IMR-90 (cell line): ENCODE results near the gene ATG9B. TPM values are rescaled to one million over a fixed set of nuclear protein-coding genes. Genes with fewer than 3 reads are reported as not detected.

Experiments
- ATAC-seq: fragments of 200-7000 bp; cut with Tn5 transposase; 2 replicates; pipeline ENCODE4 v1.9.1; 2020; ENCODE audit warnings: low read depth, mild to moderate bottlenecking, moderate library complexity
- BruUV-seq: library from RNA; stranded (reverse); fragments of 400-500 nt; replicated peaks from 2 replicates; lab custom pipeline; 2021; lab: Mats Ljungman, UMichigan
- CTCF ChIA-PET: fragments of 300-600 bp; formaldehyde crosslinking; extraction: SDS; loops from one replicate; lab custom pipeline; 2021; ENCODE audit warnings: antibody characterized with exemption; lab: Yijun Ruan, JAX
- POLR2A ChIA-PET: fragments of 300-600 bp; sonication (Branson Sonifier 250); formaldehyde crosslinking; loops from one replicate; lab custom pipeline; 2022; ENCODE audit warnings: antibody characterized with exemption; ENCODE audit not compliant: unreplicated experiment; lab: Charles Lee
- DNase-seq: peaks from one replicate; pipeline ENCODE4 v3.0.0; 2013
- H2AFZ ChIP-seq: replicated peaks from 2 replicates; pipeline ENCODE3; 2013; ENCODE audit warnings: low read length, mild to moderate bottlenecking; ENCODE audit not compliant: poor library complexity
- H2AK5ac ChIP-seq: 2 replicates; pipeline ENCODE4 v1.6.1; 2013; ENCODE audit warnings: low read depth, low read length, inconsistent platforms
- H2AK9ac ChIP-seq: replicated peaks from 2 replicates; pipeline ENCODE3; 2013; ENCODE audit warnings: mild to moderate bottlenecking, low read depth, low read length, moderate library complexity; ENCODE audit not compliant: poor library complexity
- H2BK120ac ChIP-seq: 2 replicates; pipeline ENCODE4 v1.6.1; 2013; ENCODE audit warnings: low read depth, low read length, inconsistent platforms
- H2BK15ac ChIP-seq: 3 replicates; pipeline ENCODE4 v1.6.1; 2013; ENCODE audit warnings: low read depth, low read length, inconsistent platforms
- H2BK20ac ChIP-seq: 2 replicates; pipeline ENCODE4 v1.6.1; 2013; ENCODE audit warnings: low read depth, mild to moderate bottlenecking, inconsistent platforms, low read length, moderate library complexity
- H2BK5ac ChIP-seq: 2 replicates; pipeline ENCODE4 v1.6.1; 2013; ENCODE audit warnings: mild to moderate bottlenecking, low read depth, low read length, inconsistent platforms; ENCODE audit not compliant: poor library complexity, severe bottlenecking
- H3K14ac ChIP-seq: replicated peaks from 2 replicates; pipeline ENCODE4 v1.6.1; 2013; ENCODE audit warnings: low read depth, low read length, inconsistent platforms
- H3K18ac ChIP-seq: 2 replicates; pipeline ENCODE4 v1.6.1; 2013; ENCODE audit warnings: low read depth, low read length, control low read depth
- H3K23ac ChIP-seq: 2 replicates; pipeline ENCODE4 v1.6.1; 2013; ENCODE audit warnings: low read depth, low read length, inconsistent platforms
- H3K27ac ChIP-seq: 2 replicates; pipeline ENCODE4 v1.5.1; 2013; ENCODE audit warnings: mild to moderate bottlenecking, control low read depth, low read length; ENCODE audit not compliant: insufficient read depth
- H3K27me3 ChIP-seq: 2 replicates; pipeline ENCODE4 v1.6.1; 2013; ENCODE audit warnings: low read length; ENCODE audit not compliant: control insufficient read depth, insufficient read depth
- H3K36me3 ChIP-seq: 2 replicates; pipeline ENCODE4 v1.6.1; 2013; ENCODE audit warnings: low read length, mixed read lengths; ENCODE audit not compliant: control insufficient read depth, insufficient read depth
- H3K4ac ChIP-seq: 2 replicates; pipeline ENCODE4 v1.6.1; 2013; ENCODE audit warnings: low read depth, low read length, inconsistent platforms
- H3K4me1 ChIP-seq: 2 replicates; pipeline ENCODE4 v1.6.1; 2013; ENCODE audit warnings: low read length, mixed read lengths; ENCODE audit not compliant: control insufficient read depth, insufficient read depth
- H3K4me2 ChIP-seq: 2 replicates; pipeline ENCODE4 v1.6.1; 2013; ENCODE audit warnings: low read depth, mild to moderate bottlenecking, control low read depth, low read length, moderate library complexity
- H3K4me3 ChIP-seq: 2 replicates; pipeline ENCODE4 v1.5.1; 2013; ENCODE audit warnings: low read depth, mild to moderate bottlenecking, control low read depth, low read length, moderate library complexity; ENCODE audit not compliant: insufficient read depth
- H3K56ac ChIP-seq: 2 replicates; pipeline ENCODE4 v1.6.1; 2013; ENCODE audit warnings: low read length, inconsistent platforms; ENCODE audit not compliant: insufficient read depth; ENCODE audit errors: extremely low read depth
- H3K79me1 ChIP-seq, 2 experiments: 2 replicates each; pipeline ENCODE4 v1.6.1; 2013; ENCODE audit warnings: low read length in 2 of 2, inconsistent platforms in 1 of 2, low read depth in 1 of 2
- H3K9ac ChIP-seq: 2 replicates; pipeline ENCODE4 v1.6.1; 2013; ENCODE audit warnings: low read depth, low read length, control low read depth
- H3K9me1 ChIP-seq: 2 replicates; pipeline ENCODE4 v1.6.1; 2013; ENCODE audit warnings: low read length, inconsistent platforms; ENCODE audit not compliant: insufficient read depth
- H3K9me3 ChIP-seq: 2 replicates; pipeline ENCODE4 v1.6.1; 2013; ENCODE audit warnings: low read length; ENCODE audit not compliant: control insufficient read depth, insufficient read depth
- H4K20me1 ChIP-seq: 2 replicates; pipeline ENCODE4 v1.6.1; 2013; ENCODE audit warnings: low read length, inconsistent platforms; ENCODE audit not compliant: insufficient read depth
- H4K5ac ChIP-seq: 2 replicates; pipeline ENCODE4 v1.6.1; 2013; ENCODE audit warnings: mild to moderate bottlenecking, low read depth, low read length, control low read depth
- H4K8ac ChIP-seq, 2 experiments: 2 replicates each; pipeline ENCODE4 v1.6.1; 2013; ENCODE audit warnings: low read depth in 2 of 2, low read length in 2 of 2, control low read depth in 1 of 2, inconsistent platforms in 1 of 2
- H4K91ac ChIP-seq: 2 replicates; pipeline ENCODE4 v1.6.1; 2013; ENCODE audit warnings: low read depth, low read length, inconsistent platforms; ENCODE audit not compliant: insufficient read depth
- CTCF ChIP-seq: conservative IDR thresholded peaks from 2 replicates; pipeline ENCODE4 v1.5.1; 2012; ENCODE audit warnings: mild to moderate bottlenecking, low read depth, low read length, improper control_type of control experiment
- RAD21 ChIP-seq: IDR thresholded peaks from 2 replicates; pipeline ENCODE4 v1.6.1; 2012; ENCODE audit warnings: low read length, improper control_type of control experiment
- RFX5 ChIP-seq: IDR thresholded peaks from 2 replicates; pipeline ENCODE4 v1.8.0; 2012; ENCODE audit warnings: low read depth, mild to moderate bottlenecking, low read length, moderate library complexity
- SMC3 ChIP-seq: fragments of 150-350 bp; IDR thresholded peaks from 2 replicates; pipeline ENCODE4 v1.6.1; 2016; ENCODE audit warnings: low read depth, mild to moderate bottlenecking, antibody characterized with exemption, low read length, moderate library complexity
- WGBS, 2 experiments: methylation state at CpG; one replicate each; pipeline versions ENCODE4 v1.1.5 to v1.1.7; 2013; ENCODE audit warnings: missing lambda C conversion rate in 2 of 2; ENCODE audit not compliant: insufficient read length in 1 of 2; ENCODE audit errors: extremely low coverage in 2 of 2; 5-methylcytosine and 5-hydroxymethylcytosine counted together
- dilution Hi-C: fragments of 300-500 bp; cut with HindIII; formaldehyde crosslinking; loops from one replicate; pipeline ENCODE4 v1.14.3; 2018; ENCODE audit warnings: low sequenced_read_pairs; ENCODE audit not compliant: unreplicated experiment
- in situ Hi-C: fragments of 300-500 bp; cut with MboI; formaldehyde crosslinking; loops from 3 replicates; pipeline ENCODE4 v1.14.3; 2019; ENCODE audit warnings: low sequenced_read_pairs, inconsistent platforms, mixed read lengths
- intact Hi-C: fragments of 100-400 bp; cut with micrococcal nuclease; formaldehyde crosslinking; loops from 2 replicates; pipeline ENCODE4 v1.10.0; 2022
- polyA plus RNA-seq, 3 experiments: library from polyadenylated mRNA; depleted of rRNA; stranded (reverse); fragments of >200 nt; gene quantifications; 2 replicates each; pipeline ENCODE4 v1.2.3, GENCODE V29; 2012; ENCODE audit warnings: low replicate concordance in 1 of 3
- total RNA-seq: library from RNA; depleted of rRNA; stranded (reverse); fragments of >200 nt; gene quantifications from 2 replicates; pipeline ENCODE4 v1.2.3, GENCODE V29; 2012

The ATG9B gene
- total and polyA plus RNA-seq, 2 of the 4 experiments (the other 2 are of a cell fraction) = 0.18 to 0.91 TPM

GRCh38 chr7:150986099-150986512 lies 38.2 kb downstream of the ATG9B start:
- Histone ChIP-seq H3K9ac (no peak overlapping the region), H3K79me1 (no peaks in the 10 kb centered on the region), H2BK15ac (no peak overlapping the region), H3K4me2 (no peak overlapping the region), H4K91ac (no peak overlapping the region), H3K4me3 (no peak overlapping the region), H2BK20ac (no peak overlapping the region), H4K8ac (no peak overlapping the region), H3K27me3 (peaks cover 16% of the 10 kb centered on the region; the same call in 1 of the 2 replicates), H2AK9ac (no peak overlapping the region), H4K20me1 (no peaks in the 10 kb centered on the region), H3K9me3 (peaks cover 10% of the 10 kb centered on the region), H3K9me1 (no peaks in the 10 kb centered on the region), H3K56ac (no peak overlapping the region), H2BK5ac (no peak overlapping the region), H4K5ac (no peak overlapping the region), H2AK5ac (no peak overlapping the region), H3K18ac (no peak overlapping the region), H3K27ac (no peak overlapping the region), H3K23ac (no peak overlapping the region), H2AFZ (no peak overlapping the region), H3K4me1 (no peaks in the 10 kb centered on the region; the same call in 1 of the 2 replicates), H3K4ac (no peak overlapping the region), H3K14ac (no peak overlapping the region), H3K36me3 (no peaks in the 10 kb centered on the region), H2BK120ac (no peak overlapping the region)
- BruUV-seq = no TSS peak
- CTCF ChIA-PET = interaction anchor here (0.6 to 3.2 kb wide), 5 partner anchors 24 to 537 kb away, joined by 4 to 18 read pairs (median 5); no protein-coding TSS in a partner anchor
- WGBS, 2 experiments = 18% methylated on average over 8 of the region's 16 CpGs; no CpG with 5 or more reads in 1 of the 2 experiments
- dilution Hi-C loops (no loop called here), in situ Hi-C loops (loop anchor here (5.0 to 25.0 kb wide), 3 partner anchors 84 to 574 kb away; a partner anchor contains a TSS), intact Hi-C loops (loop anchor here (1.0 kb wide), 3 partner anchors 23 to 208 kb away; no protein-coding TSS in a partner anchor)
- POLR2A ChIA-PET = no interaction called here
- peak; percentile 62 for TF ChIP-seq RAD21
- peak; percentile 81 for TF ChIP-seq SMC3
- TF ChIP-seq RFX5 = no peak
- TF ChIP-seq CTCF = peak; percentile 76
- peak; percentile 89 for ATAC-seq
- peak; percentile 48 for DNase-seq
